GM21825 (cell line): ENCODE results near the gene CRK.
"Not testable (repeated sequence)": the region's sequence is repeated elsewhere in the genome, so short reads cannot be mapped to it uniquely, and the experiment has no call there.

Experiments
- ATAC-seq: cut with Tn5 transposase; IDR thresholded peaks from one replicate; pipeline ENCODE4 v1.9.1; 2021; ENCODE audit warnings: mild to moderate bottlenecking, moderate library complexity; ENCODE audit not compliant: unreplicated experiment

The CRK gene

GRCh38 chr17:1390432-1391367, 65.3 kb downstream of the CRK start:
- ATAC-seq = no peak

- ATAC-seq = not testable (repeated sequence)
Measured at GRCh38 chr17:1387490-1388227, 68.4 kb downstream of the CRK start.

DNA sequence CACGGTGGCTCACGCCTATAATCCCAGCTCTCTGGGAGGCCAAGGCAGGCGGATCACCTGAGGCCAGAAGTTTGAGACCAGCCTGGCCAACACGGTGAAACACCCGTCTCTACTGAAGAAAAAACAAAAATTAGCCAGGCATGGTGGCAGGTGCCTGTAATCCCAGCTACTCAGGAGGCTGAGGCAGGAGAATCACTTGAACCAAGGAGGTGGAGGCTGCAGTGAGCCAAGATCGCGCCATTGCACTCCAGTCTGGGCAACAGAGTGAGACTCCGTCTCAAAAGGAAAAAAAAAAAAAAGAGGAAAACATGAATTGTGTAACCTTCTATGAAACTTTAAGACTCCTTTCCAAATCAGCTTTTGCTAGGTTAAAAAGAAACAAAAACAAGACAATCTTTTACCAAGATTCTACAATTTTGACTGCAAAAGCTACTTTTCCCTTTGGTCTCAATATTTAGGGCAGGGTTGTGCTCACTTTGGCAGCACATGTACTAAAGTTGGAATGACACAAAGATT, 69.3 kb downstream of the CRK start:
- not testable (repeated sequence) for ATAC-seq

- no peak for ATAC-seq
Measured at GRCh38 chr17:1386265-1386664, 69.8 kb downstream of the CRK start.

DNA sequence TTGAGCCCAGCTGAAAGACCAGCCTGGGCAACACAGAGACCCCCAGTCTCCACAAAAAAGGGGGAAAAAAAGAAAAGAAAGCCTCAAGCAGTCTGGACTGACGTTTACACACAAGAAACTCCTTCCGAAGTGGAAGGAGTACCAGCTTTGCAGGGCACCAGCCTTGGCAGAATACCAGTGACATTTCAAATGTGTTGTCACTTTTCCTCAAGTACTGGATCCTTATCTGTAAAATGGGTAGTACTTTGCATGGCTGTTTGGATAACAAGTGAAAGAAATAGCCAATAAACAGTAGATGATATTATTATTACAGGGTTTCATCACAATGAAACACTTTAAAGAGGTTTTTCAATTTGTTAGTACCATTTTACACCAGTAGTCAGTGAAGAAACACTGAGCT, 70.2 kb downstream of the CRK start:
- ATAC-seq = no peak

DNA sequence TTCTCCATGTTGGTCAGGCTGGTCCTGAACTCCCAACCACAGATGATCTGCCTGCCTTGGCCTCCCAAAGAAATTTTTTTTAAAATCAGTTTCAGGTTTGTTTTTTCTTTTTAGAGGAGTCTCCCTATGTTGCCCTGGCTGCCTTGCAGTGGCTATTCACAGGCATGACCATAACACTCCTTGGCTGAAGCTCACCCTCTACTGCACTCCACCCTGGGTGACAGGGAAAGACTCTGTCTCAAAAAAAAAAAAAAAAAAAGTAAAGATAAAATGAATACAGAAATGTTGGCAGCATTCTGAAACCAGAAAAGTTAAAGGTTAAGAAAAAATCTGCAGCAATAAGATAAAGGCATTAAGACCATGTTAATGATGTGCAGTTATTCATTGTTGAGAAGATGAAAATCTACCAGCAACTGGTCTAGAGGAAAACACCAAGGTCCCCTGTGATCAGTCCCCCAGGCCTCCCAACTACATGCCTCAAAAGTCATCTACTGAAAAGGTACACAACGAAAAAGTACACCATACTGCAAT, 71.1 kb downstream of the CRK start:
- no peak for ATAC-seq

DNA sequence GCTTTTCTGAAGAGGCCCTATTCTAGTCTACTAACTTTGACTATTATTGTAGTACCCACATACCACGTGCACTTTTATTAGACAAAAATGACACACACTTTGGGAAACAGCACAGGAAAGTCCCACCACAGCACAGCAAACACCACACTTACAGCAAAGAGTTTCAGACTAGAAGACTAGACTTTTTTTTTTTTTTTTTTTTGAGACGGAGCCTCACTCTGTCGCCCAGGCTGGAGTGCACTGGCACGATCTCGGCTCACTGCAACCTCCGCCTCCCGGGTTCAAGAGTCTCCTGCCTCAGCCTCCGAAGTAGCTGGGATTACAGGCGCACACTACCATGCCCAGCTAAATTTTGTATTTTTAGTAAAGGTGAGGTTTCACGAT, 76.1 kb downstream of the CRK start:
- no peak for ATAC-seq

- ATAC-seq = no peak
Measured at GRCh38 chr17:1379208-1379929, 76.7 kb downstream of the CRK start.

- ATAC-seq = not testable (repeated sequence)
Measured at GRCh38 chr17:1378476-1378860, 77.6 kb downstream of the CRK start.

DNA sequence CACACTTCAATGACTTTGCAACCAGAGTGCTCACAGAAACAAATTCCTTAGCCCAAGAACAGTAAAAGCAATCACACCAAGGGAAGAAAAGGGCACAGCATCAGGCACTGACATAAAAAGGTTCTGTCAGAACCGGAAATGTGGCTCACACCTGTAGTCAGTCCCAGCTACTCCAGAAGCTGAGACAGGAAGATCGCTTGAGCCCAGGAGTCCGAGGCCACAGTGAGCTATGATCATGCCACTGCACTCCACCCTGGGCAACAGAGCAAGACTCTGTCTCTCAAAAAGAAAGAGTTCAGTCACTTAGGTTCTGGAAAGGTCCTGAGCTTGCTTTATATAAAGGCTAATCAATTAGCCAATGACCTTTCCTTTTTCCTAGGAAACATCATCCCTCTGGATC, 78.7 kb downstream of the CRK start:
- no peak for ATAC-seq

GRCh38 chr17:1376061-1376460, 80.0 kb downstream of the CRK start:
- no peak for ATAC-seq

DNA sequence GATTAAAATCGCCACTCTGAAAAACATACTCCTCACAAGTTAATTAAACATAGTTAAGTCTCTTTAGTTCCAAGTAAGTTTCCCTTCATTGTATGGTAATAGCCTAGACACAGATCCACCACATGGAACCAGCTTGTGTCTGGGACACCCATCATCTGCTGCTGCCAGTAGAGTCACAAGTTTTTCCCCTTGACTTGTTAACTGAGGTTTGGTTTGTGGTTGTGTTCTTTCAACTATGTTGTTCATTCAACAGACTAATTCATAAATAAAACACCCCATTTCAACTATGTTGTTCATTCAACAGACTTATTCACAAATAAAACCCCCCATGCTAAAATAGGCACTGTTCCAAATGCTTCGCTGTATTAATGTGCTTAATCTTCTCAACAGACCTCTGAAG, 80.4 kb downstream of the CRK start:
- no peak for ATAC-seq

- no peak for ATAC-seq
Measured at GRCh38 chr17:1374431-1375177, 81.4 kb downstream of the CRK start.

DNA sequence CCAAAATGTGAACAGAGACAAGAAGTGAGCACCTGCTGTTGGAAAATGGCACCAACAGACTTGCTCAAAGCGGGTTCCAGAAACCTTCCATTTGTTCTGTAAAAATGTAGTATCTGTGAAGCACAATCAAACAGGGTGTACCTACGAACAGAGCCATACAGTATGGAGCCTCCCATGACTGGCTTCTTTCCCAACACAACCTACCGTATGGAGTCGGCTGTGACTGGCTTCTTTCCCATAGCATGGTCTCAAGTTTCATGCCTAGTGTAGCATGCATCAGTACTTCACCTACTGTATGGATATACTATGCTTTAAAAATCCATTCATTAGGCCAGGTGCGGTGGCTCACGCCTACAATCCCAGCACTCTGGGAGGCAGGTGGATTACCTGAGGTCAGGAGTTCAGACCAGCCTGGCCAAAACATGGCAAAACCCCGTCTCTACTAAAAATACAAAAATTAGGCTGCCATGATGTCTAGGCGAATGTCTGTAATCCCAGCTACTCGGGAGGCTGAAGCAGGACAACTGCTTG, 82.3 kb downstream of the CRK start:
- ATAC-seq = no peak

- no peak for ATAC-seq
Measured at GRCh38 chr17:1372618-1373017, 83.4 kb downstream of the CRK start.

GRCh38 chr17:1371893-1372590, 84.0 kb downstream of the CRK start:
- no peak for ATAC-seq
